SU-DHL-6 (cell line): Measurements from ENCODE around the gene FYB1.

Source experiments
- H2AFZ ChIP-seq: fragments of 200-600 bp; sonication (generic); 2 replicates; pipeline ENCODE4 v1.6.1; 2014; ENCODE audit warnings: low read depth, mild to moderate bottlenecking, moderate library complexity, mixed read lengths, antibody characterized with exemption, low read length; ENCODE audit not compliant: severe bottlenecking
- H3F3A ChIP-seq: fragments of 200-600 bp; shearing (Covaris generic); 2 replicates; pipeline ENCODE4 v1.6.0; 2016; ENCODE audit warnings: antibody characterized with exemption, mild to moderate bottlenecking; ENCODE audit not compliant: insufficient read depth
- H3K27ac ChIP-seq: fragments of 200-600 bp; sonication (generic); 2 replicates; pipeline ENCODE4 v1.5.1; 2016; ENCODE audit warnings: low read depth, mild to moderate bottlenecking, low read length, moderate library complexity, mixed read lengths
- H3K27me3 ChIP-seq: fragments of 200-600 bp; sonication (generic), shearing (Covaris generic); 2 replicates; pipeline ENCODE4 v1.6.0; 2014; ENCODE audit warnings: mild to moderate bottlenecking, low read length
- H3K36me3 ChIP-seq: fragments of 200-600 bp; sonication (generic); 2 replicates; pipeline ENCODE4 v1.6.1; 2014; ENCODE audit warnings: mild to moderate bottlenecking, low read length, mixed read lengths
- H3K4me2 ChIP-seq: fragments of 300-600, 200-600 bp; shearing (Covaris generic), sonication (generic); 2 replicates; pipeline ENCODE4 v1.6.0; 2014; ENCODE audit warnings: low read length, low read depth, mild to moderate bottlenecking; ENCODE audit not compliant: poor library complexity, severe bottlenecking
- H3K4me3 ChIP-seq: fragments of 200-600 bp; sonication (generic); 2 replicates; pipeline ENCODE4 v1.5.1; 2014; ENCODE audit warnings: antibody characterized with exemption, low read length, mild to moderate bottlenecking, mixed read lengths; ENCODE audit not compliant: insufficient read depth, poor library complexity, severe bottlenecking
- H3K79me2 ChIP-seq: fragments of 200-600 bp; sonication (generic); 2 replicates; pipeline ENCODE4 v1.6.1; 2014; ENCODE audit warnings: mild to moderate bottlenecking, low read length, moderate library complexity; ENCODE audit not compliant: insufficient read depth
- H3K9ac ChIP-seq: fragments of 200-600 bp; sonication (generic); 2 replicates; pipeline ENCODE4 v1.7.0; 2014; ENCODE audit warnings: mild to moderate bottlenecking, low read length
- H3K9me2 ChIP-seq: fragments of 200-600 bp; sonication (generic); replicated peaks from 2 replicates; pipeline ENCODE4 v1.6.1; 2014; ENCODE audit warnings: low read length; ENCODE audit not compliant: insufficient read depth
- H3K9me3 ChIP-seq: fragments of 200-600 bp; sonication (generic); 2 replicates; pipeline ENCODE4 v1.6.1; 2014; ENCODE audit warnings: low read length, mixed read lengths; ENCODE audit not compliant: insufficient read depth
- H4K20me1 ChIP-seq: fragments of 200-600 bp; sonication (generic); 2 replicates; pipeline ENCODE4 v1.6.1; 2014; ENCODE audit warnings: low read depth, mild to moderate bottlenecking, antibody characterized with exemption, low read length, moderate library complexity, mixed read lengths
- CTCF ChIP-seq: fragments of 200-600 bp; sonication (generic); IDR thresholded peaks from one replicate; pipeline ENCODE4 v1.5.1; 2017; ENCODE audit warnings: antibody characterized with exemption, mild to moderate bottlenecking, low read length, moderate library complexity; ENCODE audit not compliant: insufficient read depth, poor library complexity, severe bottlenecking
- EZH2phosphoT487 ChIP-seq: fragments of 200-600 bp; sonication (generic), shearing (Covaris generic); conservative IDR thresholded peaks from 2 replicates; pipeline ENCODE4 v1.6.1; 2018; ENCODE audit warnings: mild to moderate bottlenecking, antibody characterized with exemption, low read length, moderate library complexity, mixed read lengths

The FYB1 gene

GRCh38 chr5:39240750-39241149, 21.4 kb upstream of the FYB1 start:
- H3K4me2 ChIP-seq = no peak overlapping the region
- TF ChIP-seq CTCF = no peak
- no peak for TF ChIP-seq EZH2phosphoT487
- no peaks in the 10 kb centered on the region for H3K9me2 ChIP-seq
- H3F3A ChIP-seq = no peaks in the 10 kb centered on the region
- H4K20me1 ChIP-seq = no peaks in the 10 kb centered on the region
- H3K27me3 ChIP-seq = no peaks in the 10 kb centered on the region
- H3K4me3 ChIP-seq = no peak overlapping the region
- H3K9ac ChIP-seq = no peak overlapping the region
- no peaks in the 10 kb centered on the region for H3K9me3 ChIP-seq
- no peaks in the 10 kb centered on the region for H3K36me3 ChIP-seq
- H3K79me2 ChIP-seq = no peaks in the 10 kb centered on the region
- H3K27ac ChIP-seq = no peak overlapping the region
- no peak overlapping the region for H2AFZ ChIP-seq

DNA sequence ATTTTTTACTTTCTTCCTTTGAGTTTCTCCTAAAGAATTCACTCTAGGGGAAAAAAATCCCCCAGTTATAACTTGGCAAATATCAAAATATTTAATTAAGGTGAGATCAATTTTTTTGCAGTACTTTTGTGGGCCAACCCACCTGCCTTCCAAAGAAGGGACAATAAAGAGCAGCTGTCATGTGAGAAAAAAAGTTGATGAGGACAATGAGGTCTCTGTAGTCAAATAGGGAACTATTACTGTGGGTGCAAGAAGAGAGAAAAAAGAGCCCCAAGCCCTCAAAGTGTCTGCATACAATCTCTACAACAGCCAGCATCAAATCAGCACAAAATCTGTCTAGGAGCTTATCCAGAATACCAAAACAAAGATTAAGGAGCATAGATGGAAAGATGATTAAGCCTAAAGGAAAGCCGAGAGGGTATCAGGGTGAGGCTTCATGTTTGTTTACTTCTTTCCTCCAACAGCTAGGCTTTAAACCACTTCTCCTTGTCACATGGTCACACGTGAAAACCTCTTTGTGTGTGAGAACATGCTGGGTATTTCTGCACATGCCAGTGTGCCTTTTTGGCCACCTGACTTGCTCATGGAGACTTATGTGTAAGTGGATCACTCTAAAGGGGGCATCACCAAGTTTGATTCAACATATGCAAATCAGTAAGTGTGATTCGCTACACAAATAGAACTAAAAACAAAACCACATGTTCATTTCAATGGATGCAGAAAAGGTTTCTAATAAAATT, 19.2 kb upstream of the FYB1 start:
- no peaks in the 10 kb centered on the region for H3K9me2 ChIP-seq
- TF ChIP-seq EZH2phosphoT487 (no peak), CTCF (no peak)
- no peaks in the 10 kb centered on the region for H3K36me3 ChIP-seq
- H3K9ac ChIP-seq = no peak overlapping the region
- H3K9me3 ChIP-seq = no peaks in the 10 kb centered on the region
- H3K4me2 ChIP-seq = no peak overlapping the region
- no peak overlapping the region for H3K4me3 ChIP-seq
- no peaks in the 10 kb centered on the region for H3F3A ChIP-seq
- no peak overlapping the region for H3K27ac ChIP-seq
- no peaks in the 10 kb centered on the region for H3K27me3 ChIP-seq
- no peaks in the 10 kb centered on the region for H3K79me2 ChIP-seq
- no peaks in the 10 kb centered on the region for H4K20me1 ChIP-seq
- no peak overlapping the region for H2AFZ ChIP-seq

DNA sequence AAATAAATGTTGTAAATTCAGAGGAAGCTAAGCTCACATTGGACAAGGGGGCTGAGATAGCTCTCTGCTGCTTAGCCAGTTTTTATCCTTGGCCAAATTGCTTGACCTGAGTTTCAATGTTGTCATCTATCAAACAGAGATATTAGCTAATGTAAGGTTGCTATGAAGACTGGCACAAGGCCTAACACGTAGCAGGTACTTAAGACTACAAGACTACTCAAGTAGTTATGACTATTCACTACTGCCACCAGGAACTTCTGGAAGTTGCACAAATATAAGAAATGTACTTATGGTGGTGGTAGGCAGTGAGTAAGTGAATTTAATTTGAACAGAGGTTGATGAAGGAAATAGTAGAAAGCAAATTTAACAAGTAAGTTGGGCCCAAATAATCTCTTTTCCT, 17.4 kb upstream of the FYB1 start:
- no peak for TF ChIP-seq CTCF
- TF ChIP-seq EZH2phosphoT487 = no peak
- no peaks in the 10 kb centered on the region for H4K20me1 ChIP-seq
- H3K9me2 ChIP-seq = no peaks in the 10 kb centered on the region
- H3K27ac ChIP-seq = no peak overlapping the region
- H3K36me3 ChIP-seq = no peaks in the 10 kb centered on the region
- no peaks in the 10 kb centered on the region for H3F3A ChIP-seq
- H3K4me3 ChIP-seq = no peak overlapping the region
- no peaks in the 10 kb centered on the region for H3K9me3 ChIP-seq
- no peak overlapping the region for H3K4me2 ChIP-seq
- H3K79me2 ChIP-seq = no peaks in the 10 kb centered on the region
- no peak overlapping the region for H2AFZ ChIP-seq
- no peak overlapping the region for H3K9ac ChIP-seq
- no peaks in the 10 kb centered on the region for H3K27me3 ChIP-seq
